ENCODE measurements around the gene AVEN. TPM values are rescaled to one million over a fixed set of nuclear protein-coding genes. Genes with fewer than 3 reads are reported as not detected.

AVEN gene
- total and polyA plus RNA-seq, 2 experiments from 2014 or later = 18.2 to 27.0 TPM

- Histone ChIP-seq H3K4me3 (no peak overlapping the region), H3K9ac (no peak overlapping the region), H4K20me1 (ENCODE audit: insufficient read depth) (no peaks in the 10 kb centered on the region), H3K4me2 (ENCODE audit: unreplicated experiment) (no peak overlapping the region), H3K9me2 (ENCODE audit: insufficient read depth) (no peaks in the 10 kb centered on the region), H3K79me2 (ENCODE audit: insufficient read depth) (no peaks in the 10 kb centered on the region), H3K36me3 (ENCODE audit: low read depth) (no peaks in the 10 kb centered on the region), H2AFZ (no peak overlapping the region), H3K27me3 (replicated peaks; ENCODE audit: insufficient read depth) (no peaks in the 10 kb centered on the region), H3K4me1 (ENCODE audit: insufficient read depth) (peaks cover 16% of the 10 kb centered on the region), H3F3A (ENCODE audit: insufficient read depth) (peaks cover 22% of the 10 kb centered on the region), H3K9me3 (ENCODE audit: low read depth) (no peaks in the 10 kb centered on the region), H3K27ac (no peak overlapping the region)
- TF ChIP-seq EZH2 (IDR thresholded peaks at IDR 0.05; ENCODE audit: insufficient read depth, poor library complexity, severe bottlenecking) (no peak), EZH2phosphoT487 (IDR thresholded peaks at IDR 0.05; ENCODE audit: insufficient read depth, low read depth) (no peak)
- 61 to 62% methylated on average over 3 of the region's 3 CpGs for WGBS, 2 experiments (ENCODE audit: low coverage in 1 of 2, low lambda C conversion rate in 2 of 2, missing lambda C conversion rate in 2 of 2)
- peak; percentile 73 for DNase-seq
- in situ Hi-C loops (cut with MboI) = loop anchor here (10.0 kb wide), 1 partner anchor 56 kb away; no protein-coding TSS in a partner anchor
Observed at GRCh38 chr15:33860754-33861153, 178.2 kb downstream of the AVEN start.

- H3F3A ChIP-seq (ENCODE audit: insufficient read depth) = peaks cover 22% of the 10 kb centered on the region
- WGBS, 2 experiments (ENCODE audit: low coverage in 1 of 2, low lambda C conversion rate in 2 of 2, missing lambda C conversion rate in 2 of 2) = 91 to 94% methylated on average over 1 of the region's 1 CpG
- no peak overlapping the region for H3K27ac ChIP-seq
- DNase-seq = no peak
- no peaks in the 10 kb centered on the region for H4K20me1 ChIP-seq (ENCODE audit: insufficient read depth)
- no peak overlapping the region for H3K4me2 ChIP-seq (ENCODE audit: unreplicated experiment)
- no peak overlapping the region for H3K9ac ChIP-seq
- no peaks in the 10 kb centered on the region for H3K9me3 ChIP-seq (ENCODE audit: low read depth)
- no peaks in the 10 kb centered on the region for H3K9me2 ChIP-seq (ENCODE audit: insufficient read depth)
- H3K36me3 ChIP-seq (ENCODE audit: low read depth) = no peaks in the 10 kb centered on the region
- H2AFZ ChIP-seq = no peak overlapping the region
- no peaks in the 10 kb centered on the region for H3K79me2 ChIP-seq (ENCODE audit: insufficient read depth)
- H3K4me1 ChIP-seq (ENCODE audit: insufficient read depth) = peaks cover 12% of the 10 kb centered on the region
- no peaks in the 10 kb centered on the region for H3K27me3 ChIP-seq (replicated peaks; ENCODE audit: insufficient read depth)
- TF ChIP-seq EZH2phosphoT487 (IDR thresholded peaks at IDR 0.05; ENCODE audit: insufficient read depth, low read depth) = no peak
- TF ChIP-seq EZH2 (IDR thresholded peaks at IDR 0.05; ENCODE audit: insufficient read depth, poor library complexity, severe bottlenecking) = no peak
- H3K4me3 ChIP-seq = no peak overlapping the region
- in situ Hi-C loops (cut with MboI) = loop anchor here (10.0 kb wide), 1 partner anchor 55 kb away; no protein-coding TSS in a partner anchor
Observed at GRCh38 chr15:33859992-33860545, 178.9 kb downstream of the AVEN start.

GRCh38 chr15:33858836-33859235 lies 180.2 kb downstream of the AVEN start:
- DNase-seq = no peak
- in situ Hi-C loops (cut with MboI) = no loop called here
- Histone ChIP-seq H3K9ac (no peak overlapping the region), H3F3A (ENCODE audit: insufficient read depth) (peaks cover 22% of the 10 kb centered on the region), H3K9me2 (ENCODE audit: insufficient read depth) (no peaks in the 10 kb centered on the region), H3K27ac (no peak overlapping the region), H3K79me2 (ENCODE audit: insufficient read depth) (no peaks in the 10 kb centered on the region), H3K4me2 (ENCODE audit: unreplicated experiment) (no peak overlapping the region), H2AFZ (no peak overlapping the region), H3K27me3 (replicated peaks; ENCODE audit: insufficient read depth) (no peaks in the 10 kb centered on the region), H3K4me1 (ENCODE audit: insufficient read depth) (peaks cover 12% of the 10 kb centered on the region), H3K4me3 (no peak overlapping the region), H3K9me3 (ENCODE audit: low read depth) (no peaks in the 10 kb centered on the region), H4K20me1 (ENCODE audit: insufficient read depth) (no peaks in the 10 kb centered on the region), H3K36me3 (ENCODE audit: low read depth) (no peaks in the 10 kb centered on the region)
- TF ChIP-seq EZH2phosphoT487 (IDR thresholded peaks at IDR 0.05; ENCODE audit: insufficient read depth, low read depth) (no peak), EZH2 (IDR thresholded peaks at IDR 0.05; ENCODE audit: insufficient read depth, poor library complexity, severe bottlenecking) (no peak)
- WGBS, 2 experiments (ENCODE audit: low coverage in 1 of 2, low lambda C conversion rate in 2 of 2, missing lambda C conversion rate in 2 of 2) = 93 to 94% methylated on average over 6 of the region's 6 CpGs

- 96 to 100% methylated on average over 7 to 13 of the region's 13 CpGs for WGBS, 2 experiments (ENCODE audit: low coverage in 1 of 2, low lambda C conversion rate in 2 of 2, missing lambda C conversion rate in 2 of 2)
- H3K4me1 ChIP-seq (ENCODE audit: insufficient read depth) = peaks cover 21% of the 10 kb centered on the region
- H3K9me3 ChIP-seq (ENCODE audit: low read depth) = no peaks in the 10 kb centered on the region
Observed at GRCh38 chr15:33857726-33858125, 181.3 kb downstream of the AVEN start.

More at GRCh38 chr15:33857726-33858125, 181.3 kb downstream of the AVEN start:
- Histone ChIP-seq H3F3A (ENCODE audit: insufficient read depth) (peaks cover 33% of the 10 kb centered on the region), H3K9me2 (ENCODE audit: insufficient read depth) (no peaks in the 10 kb centered on the region), H2AFZ (no peak overlapping the region), H3K9ac (no peak overlapping the region), H3K27ac (no peak overlapping the region), H3K79me2 (ENCODE audit: insufficient read depth) (no peaks in the 10 kb centered on the region), H3K4me3 (no peak overlapping the region), H3K4me2 (ENCODE audit: unreplicated experiment) (no peak overlapping the region), H3K27me3 (replicated peaks; ENCODE audit: insufficient read depth) (no peaks in the 10 kb centered on the region), H3K36me3 (ENCODE audit: low read depth) (no peaks in the 10 kb centered on the region), H4K20me1 (ENCODE audit: insufficient read depth) (no peaks in the 10 kb centered on the region)
- no peak for DNase-seq
- TF ChIP-seq EZH2 (IDR thresholded peaks at IDR 0.05; ENCODE audit: insufficient read depth, poor library complexity, severe bottlenecking) (no peak), EZH2phosphoT487 (IDR thresholded peaks at IDR 0.05; ENCODE audit: insufficient read depth, low read depth) (no peak)
- in situ Hi-C loops (cut with MboI) = no loop called here

All from GM23248 (cell line).